NCI-H1092 treated with DMSO at 0.1 percent for 48 hours (cell line): Measurements from ENCODE around the gene LRR1.
"Not testable (repeated sequence)": the region's sequence is repeated elsewhere in the genome, so short reads cannot be mapped to it uniquely, and the experiment has no call there.

ENCODE experiments used
- DNase-seq: peaks from one replicate; lab custom pipeline; 2025; lab: John Stamatoyannopoulos, UW

Gene LRR1

DNA sequence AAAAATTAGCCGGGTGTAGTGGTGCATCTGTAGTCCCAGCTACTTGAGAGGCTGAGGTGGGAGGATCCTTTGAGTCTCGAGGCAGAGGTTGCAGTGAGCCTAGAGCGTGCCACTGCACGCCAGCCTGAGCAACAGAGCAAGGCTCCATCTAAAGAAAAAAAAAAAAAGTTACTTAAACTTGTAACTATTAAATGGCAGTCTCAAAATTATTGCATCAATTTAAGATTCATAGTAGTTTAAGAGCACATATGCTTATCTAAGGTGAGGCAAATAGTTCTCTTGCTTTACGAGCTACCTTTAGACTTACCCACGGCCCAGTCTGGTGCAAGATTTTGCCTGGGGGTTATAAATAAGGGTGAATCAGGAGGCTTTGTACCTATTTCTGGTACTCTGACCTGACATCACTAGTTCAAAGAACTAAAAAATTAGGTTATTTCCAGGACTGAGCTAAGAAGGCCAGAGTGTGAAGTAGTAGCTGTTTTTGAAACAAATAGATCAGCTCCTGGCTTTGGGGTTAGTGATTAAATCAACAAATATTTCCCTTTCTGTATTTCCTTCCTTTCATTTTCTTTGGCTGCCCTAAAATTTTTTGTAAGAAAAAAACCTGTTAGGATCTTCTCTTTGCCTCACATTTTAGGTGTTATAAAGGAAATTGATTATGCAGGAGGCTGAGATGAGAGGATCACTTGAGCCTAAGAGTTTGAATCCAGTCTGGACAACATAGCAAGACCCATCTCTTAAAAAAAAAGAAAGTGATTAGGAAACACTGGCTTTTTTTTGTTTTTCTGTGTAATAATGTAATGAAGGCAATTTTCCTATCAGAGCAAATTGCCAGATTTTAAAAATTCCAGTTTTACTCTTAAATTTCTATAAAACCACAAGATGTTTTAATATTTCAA, 25.4 kb downstream of the LRR1 start:
- no peak for DNase-seq

DNA sequence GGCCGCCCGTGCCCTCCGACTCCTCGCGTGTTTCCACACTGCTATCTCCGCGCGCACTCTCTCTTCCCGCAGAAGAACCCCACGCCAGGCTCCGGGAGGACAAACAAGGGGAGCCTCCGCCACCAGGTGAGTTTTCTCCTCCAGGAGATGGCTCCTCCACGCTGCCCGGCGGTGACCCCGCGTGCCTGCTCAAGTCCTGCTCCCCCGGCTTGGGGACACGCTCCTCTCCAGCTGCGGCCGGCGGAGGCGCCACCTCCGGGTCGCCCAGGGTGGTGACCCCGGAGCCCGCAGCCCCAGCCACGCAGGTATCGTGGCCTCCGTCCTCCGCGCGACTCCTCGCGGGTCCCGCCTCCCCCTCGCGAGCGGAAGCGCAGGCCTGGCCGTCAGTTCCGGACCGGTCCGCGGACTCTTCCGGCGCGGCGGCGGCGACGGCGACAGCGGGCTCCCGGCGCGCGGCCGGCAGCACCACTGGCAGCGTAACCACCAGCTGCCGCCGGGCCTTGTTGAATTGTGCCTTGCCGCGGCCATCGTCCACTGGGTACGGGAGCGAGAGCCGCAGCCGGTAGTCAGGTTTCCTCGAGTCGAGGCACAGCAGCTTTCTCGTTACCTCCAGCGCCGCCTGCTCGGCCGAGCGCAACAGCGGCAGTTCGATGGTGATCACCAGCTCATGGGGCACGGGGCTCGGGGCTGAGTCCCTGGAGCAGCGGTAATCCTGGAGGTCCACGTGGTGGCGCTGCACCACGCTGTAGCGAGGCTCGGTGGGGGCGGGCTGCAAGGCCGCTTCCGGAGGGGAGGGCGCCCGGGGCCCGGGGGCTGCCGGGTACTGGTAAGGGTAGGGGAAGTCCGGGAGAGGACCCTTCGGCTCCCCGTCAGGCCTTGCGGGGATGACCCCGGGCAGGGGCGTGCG, 35.2 kb downstream of the LRR1 start:
- peak; percentile 97 for DNase-seq

DNA sequence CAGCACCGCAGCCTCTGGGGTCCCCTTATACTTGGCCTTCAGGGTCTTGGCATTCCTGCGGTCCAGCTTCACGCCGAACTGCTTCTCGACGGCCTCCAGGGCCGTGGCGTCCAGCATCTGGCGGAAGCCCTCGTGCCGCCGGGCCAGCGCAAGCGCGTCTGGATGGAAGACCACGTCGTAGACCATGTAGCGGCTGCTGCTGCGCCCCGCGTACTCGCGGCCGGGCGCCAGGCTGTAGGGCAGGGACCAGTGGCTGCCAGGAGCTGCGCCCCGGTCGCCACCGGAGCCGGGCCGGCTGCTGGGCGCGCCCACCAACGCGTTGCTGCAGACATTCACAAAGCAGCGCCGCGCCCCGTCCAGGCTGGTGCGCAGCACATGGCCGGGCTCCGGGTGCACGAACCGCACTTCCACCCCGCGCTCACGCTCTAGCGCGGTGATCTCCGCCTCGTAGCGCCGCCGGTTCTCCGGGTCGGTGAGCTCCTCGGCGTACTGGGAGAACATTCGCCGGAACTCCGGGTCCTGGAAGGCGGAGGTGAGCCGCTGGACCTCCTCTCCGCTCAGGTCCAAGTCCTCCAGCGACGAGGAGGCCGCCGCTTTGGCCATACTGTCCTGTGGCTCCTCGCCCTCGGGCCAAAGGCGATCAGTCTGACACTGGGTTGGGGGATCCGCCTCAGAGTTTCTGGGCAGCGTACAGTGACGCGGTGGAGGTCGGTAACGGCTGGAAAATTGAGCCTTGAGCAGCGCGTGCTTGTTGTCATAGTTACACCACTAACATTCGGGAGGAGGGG, 36.0 kb downstream of the LRR1 start, which contains the start of gene DNAAF2:
Gene DNAAF2 (minus strand): TSS at position 698 of the 788 bp plus-strand sequence. CDS start 95 bp downstream, at position 603.
- DNase-seq = peak; percentile 68

DNA sequence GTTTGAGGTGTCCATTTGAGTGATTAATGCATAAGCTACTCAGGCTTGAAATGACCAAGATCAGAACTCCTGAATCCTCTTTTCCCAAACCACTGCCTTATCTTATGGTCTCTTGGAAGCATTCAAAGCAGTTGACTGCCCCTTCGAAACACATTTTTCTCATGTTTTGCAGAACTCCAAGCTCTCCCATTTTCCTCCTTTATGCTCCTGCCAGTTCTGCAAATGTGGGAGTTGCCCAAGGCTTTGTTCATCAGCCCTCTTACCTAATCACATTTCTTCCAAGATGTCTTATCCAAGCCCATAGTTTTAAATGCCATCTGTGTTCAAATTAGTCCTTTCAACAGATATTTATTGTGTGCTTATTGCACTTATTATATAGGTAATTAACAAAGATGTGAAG, 38.1 kb downstream of the LRR1 start:
- no peak for DNase-seq

DNA sequence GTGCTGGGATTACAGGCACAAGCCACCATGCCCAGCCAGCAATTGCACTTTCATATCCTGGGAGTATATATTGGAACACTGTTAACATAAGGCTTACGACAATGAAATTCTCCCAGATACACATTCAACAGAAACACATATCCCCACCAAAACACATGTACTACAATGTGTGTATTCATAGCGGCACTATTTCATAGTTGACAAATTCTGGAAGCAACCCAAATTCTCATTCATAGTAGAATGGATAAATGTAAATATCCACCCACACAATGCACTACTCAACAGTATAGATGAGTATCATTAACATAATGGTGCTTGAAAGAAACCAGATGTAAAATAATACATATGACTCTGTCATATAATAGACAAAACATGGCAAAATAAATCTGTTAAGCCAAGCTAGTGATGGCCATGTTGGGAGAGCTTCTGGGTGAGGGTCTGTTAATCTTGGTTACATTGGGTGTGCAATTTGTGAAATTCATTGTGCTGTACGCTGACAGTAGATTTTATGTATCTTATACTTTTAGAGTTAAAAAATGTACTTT, 38.9 kb downstream of the LRR1 start:
- DNase-seq = no peak

DNA sequence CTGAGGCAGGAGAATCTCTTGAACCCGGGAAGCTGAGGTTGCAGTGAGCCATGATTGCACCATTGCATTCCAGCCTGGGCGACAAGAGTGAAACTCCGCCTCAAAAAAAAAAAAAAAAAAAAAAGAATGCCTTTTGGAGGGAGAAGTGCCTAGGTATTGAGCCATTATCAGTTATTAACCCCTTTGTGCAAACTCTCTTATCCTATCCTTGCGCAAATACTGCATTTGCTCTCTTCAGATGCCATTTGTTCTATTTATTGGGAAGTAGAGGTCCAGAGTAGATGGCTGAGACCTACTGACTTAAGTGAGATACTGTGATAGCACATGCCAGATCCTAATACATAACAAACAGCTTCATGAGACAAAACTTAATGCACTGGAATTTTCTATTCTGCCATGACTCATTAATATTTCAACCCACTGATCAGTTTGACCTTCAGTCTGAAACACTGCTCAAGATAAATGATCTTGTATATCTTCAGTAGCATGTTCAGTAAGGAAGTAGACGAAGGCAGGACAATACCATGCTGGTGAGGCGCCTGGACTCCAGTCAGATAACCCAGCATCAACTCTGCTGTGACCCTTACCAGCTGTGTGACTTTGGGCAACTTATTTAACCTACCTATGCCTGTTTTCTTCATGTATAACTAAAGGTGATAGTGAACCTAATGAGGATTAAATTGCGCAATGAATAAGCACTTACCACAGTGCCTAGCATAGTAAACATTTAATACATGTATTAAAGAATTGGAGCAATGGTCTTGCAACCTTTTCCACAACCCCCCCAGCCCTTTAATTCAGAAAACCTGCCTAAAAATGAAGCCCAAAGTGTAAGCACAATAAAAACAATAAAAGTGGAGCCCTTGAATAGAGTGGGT, 42.0 kb downstream of the LRR1 start:
- DNase-seq = no peak

DNA sequence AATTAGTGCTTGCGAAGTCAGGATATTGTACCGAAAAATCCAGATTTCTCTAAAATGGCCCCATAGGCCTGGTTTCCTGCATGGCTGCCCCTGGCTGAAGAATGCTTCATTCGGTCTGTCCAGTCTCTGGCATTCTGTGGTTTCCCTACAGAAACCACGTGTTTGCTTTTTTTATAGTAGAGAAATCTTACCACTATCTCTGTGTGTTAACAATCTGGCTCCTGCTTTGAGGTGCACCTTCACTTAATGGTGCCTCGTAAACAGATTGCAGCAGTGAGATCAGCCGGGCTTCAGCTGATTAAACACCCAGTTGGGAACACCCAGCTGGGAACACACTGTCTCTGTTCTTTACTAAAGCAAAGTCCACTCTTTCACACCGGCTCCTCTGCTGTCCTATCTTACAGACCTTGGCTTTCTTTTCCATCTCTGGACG, 43.0 kb downstream of the LRR1 start:
- no peak for DNase-seq

DNA sequence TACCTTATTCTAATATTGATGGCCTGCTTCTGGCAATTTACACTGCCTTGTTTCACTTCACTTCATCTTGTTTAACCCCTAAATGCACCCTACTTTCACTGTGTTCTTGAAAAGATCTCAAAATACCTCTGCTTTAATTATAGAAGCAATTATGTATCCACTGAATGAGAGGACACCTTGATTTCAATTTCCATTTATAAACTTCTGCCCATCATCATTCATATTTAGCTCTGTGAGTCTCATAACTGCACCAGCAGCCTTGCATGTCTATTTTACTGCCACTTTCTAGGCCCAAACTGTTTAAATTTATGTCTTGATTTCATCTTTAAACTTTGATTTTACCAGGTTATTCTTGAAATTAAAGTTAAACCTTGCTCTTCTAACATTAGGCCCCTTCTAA, 43.4 kb downstream of the LRR1 start:
- DNase-seq = no peak

DNA sequence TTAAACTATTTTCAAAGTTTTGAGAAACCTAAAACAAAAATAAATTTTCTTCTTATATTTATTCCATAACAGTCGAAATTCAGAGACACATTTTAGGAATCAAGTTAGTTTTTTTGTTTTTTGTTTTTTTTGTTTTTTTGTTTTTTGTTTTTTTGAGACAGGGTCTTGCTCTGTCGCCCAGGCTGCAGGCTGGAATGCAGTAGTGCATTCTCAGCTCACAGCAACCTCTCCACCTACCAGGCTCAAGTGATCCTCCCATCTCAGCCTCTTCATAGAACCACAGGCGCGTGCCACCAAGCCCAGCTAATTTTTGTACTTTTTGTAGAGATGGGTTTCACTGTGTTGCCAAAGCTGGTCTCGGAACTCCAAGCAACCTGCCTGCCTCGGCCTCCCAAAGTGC, 54.8 kb downstream of the LRR1 start:
- DNase-seq = no peak

DNA sequence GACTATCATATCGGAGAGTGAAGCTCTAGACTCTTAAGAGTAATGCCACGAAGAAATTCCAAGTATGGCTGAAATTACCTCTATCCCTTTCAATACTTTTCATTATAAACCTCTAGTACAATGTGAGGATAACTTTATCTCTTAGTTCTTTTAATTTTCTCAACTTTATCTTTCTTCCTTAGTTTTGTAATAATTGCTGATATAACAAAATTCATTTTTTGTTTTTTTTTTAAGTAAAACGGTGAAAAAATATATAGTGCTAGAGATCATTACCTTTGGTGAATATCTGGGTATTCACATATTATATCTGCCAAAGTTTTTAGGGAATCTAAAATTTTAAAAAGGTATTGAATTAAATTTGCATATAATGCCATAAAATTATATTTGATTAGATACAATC, 55.8 kb downstream of the LRR1 start:
- no peak for DNase-seq

DNA sequence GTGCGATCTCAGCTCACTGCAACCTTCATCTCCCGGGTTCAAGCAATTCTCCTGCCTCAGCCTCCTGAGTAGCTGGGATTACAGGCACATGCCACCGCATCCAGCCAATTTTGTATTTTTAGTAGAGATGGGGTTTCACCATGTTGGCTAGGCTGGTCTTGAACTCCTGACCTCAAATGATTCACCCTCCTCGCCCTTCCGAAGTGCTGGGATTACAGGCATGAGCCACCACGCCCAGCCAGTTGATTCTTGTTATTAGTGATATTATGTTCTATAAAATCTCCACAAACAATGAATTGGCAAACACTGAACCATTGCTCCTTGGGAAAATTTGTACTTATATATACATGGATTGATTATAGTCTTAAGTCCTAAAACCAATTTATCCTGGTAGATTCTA, 58.8 kb downstream of the LRR1 start:
- not testable (repeated sequence) for DNase-seq

DNA sequence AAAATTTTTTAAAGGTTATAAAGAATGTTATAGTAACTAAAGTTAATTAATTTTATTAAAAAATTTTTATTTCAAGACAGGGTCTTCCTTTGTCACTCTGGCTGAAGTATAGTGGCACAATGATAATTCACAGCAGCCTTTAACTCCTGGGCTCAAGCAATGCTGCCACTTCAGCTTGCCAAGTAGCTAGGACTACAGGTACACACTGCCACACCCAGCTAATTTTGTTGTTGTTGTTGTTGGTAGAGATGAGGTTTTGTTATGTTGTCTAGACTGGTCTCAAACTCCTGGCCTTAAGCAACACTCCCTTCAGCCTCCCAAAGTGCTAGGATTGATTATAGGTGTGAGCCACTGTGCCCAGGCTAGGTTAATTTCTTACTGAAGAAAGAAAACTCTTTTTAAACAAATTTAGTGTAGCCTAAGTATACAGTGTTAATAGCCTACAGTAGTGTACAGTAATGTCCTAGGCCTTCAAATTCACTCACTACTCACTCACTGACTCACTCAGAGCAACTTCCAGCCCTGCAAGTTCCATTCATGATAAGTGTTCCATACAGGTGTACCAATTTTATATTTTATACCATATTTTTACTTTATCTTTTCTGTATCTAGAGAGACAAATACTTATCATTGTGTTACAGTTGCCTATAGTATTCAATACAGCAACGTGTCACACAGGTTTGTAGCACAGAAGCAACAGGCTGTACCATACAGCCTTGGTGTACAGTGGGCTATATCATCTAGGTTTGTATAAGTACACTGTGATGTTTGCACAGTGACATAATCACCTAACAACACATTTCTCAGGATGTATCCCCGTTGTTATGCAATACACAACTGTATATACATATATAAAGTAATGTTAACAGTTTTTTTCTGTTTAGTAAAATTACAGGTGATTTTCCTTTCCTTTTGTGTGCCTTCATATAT, 61.1 kb downstream of the LRR1 start:
- no peak for DNase-seq
